Brain pericyte (primary cell): ENCODE data around the gene S100A13.
"Not testable (repeated sequence)": the region's sequence is repeated elsewhere in the genome, so short reads cannot be mapped to it uniquely, and the experiment has no call there.

Experiments
- DNase-seq: peaks from one replicate; pipeline ENCODE4 v3.0.0-alpha.2; 2012; ENCODE audit warnings: low read depth, low spot score

Gene S100A13

DNA sequence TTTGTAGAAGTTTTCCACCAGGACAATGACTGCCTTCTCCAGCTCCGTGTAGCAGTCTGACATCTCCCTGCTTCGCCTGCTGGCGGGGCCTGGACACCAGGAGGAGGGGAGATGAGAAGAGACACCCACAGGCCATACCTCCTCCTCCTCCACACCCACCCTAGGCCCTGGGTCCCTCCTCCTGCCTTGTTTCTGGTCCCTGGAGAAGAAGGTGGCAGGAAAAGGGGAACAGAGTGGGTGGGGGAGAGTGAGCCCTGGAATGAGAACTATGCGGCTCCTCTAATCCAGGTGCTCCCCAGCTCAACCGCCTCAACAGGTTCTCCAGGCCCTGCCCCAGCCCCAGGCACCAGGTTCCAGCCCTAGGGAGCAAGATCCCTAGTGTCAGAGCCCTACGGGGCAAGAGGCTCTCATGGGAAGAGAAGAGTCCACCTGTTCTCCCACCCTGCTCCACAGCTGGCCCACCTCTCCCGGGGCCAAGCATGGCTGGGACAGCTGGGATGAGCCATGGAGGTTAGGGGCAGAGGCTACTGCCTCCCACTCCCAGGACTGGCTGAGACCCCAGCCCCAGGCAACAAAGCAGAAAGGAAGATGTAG lies 19.1 kb downstream of the S100A13 start:
- DNase-seq = no peak

DNA sequence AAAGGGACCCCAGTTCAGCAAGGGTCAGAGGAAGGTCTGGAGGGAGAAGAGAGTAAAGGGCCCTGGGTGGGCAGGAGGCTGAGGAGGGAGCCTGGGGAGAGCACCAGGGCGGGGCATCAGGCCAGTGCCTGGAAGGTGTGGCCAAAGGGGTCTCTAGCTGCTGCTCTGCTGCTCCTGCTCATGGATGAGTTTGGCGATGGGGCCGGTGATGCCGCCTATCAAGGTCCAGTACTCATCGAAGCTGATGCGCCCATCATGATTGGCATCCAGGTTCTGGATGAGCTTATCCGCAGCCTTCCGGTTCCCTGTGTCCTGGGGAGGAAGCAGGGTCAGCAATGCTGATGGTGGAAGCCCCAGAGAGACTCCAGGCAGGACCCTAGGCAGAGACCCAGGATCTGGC lies 19.9 kb downstream of the S100A13 start:
- DNase-seq = no peak

DNA sequence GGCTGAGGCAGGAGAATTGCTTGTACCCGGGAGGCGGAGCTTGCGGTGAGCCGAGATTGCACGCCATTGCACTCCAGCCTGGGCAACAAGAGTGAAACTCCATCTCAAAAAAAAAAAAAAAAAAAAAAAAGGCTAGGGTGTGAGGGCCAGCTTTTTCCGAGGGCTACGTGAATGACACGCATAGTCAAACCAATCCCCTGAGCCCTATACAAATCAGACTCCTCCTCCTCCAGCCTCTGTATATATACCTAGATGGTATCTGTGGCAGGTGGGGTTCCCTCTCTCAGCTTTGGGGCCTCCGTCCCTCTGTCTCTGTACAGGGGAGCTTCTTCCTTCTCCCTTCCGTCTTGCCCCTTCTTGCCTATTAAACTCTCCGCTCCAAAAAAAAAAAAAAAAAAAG lies 21.1 kb downstream of the S100A13 start:
- DNase-seq = no peak

DNA sequence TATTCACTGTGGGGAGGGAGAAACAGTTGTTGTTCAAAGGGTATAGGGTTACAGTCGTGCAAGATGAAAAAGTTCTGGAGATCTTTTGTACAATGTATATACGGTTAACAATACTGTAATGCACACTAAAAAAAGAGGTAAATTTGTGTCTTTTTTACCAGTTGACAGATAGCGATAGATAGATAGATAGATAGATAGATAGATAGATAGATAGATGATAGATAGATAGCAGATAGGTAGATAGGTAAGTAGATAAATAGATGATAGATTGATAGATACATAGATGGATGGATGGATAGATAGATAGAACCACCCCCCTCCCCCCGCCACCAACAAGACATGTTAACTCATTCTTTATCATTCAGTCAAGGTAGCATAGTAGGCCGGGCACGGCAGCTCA lies 24.6 kb downstream of the S100A13 start:
- DNase-seq = no peak

DNA sequence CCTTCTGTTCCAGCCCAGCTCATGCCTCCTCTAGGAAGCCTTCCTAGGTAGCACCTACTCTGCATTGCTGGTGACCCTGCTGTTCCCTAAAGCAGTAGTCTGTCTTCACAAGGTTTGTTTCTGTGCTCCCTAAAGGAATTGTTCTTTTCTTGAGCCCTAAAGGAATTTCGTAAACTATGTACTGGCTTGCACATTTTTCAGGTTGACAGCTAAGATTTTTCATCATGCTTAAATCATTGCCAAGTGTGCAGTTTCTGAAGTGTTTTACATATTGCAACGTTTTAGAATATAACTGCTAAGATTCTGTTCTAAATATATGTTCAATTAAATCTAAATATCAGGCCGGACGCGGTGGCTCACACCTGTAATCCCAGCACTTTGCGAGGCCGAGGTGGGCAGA lies 27.5 kb downstream of the S100A13 start:
- no peak for DNase-seq

DNA sequence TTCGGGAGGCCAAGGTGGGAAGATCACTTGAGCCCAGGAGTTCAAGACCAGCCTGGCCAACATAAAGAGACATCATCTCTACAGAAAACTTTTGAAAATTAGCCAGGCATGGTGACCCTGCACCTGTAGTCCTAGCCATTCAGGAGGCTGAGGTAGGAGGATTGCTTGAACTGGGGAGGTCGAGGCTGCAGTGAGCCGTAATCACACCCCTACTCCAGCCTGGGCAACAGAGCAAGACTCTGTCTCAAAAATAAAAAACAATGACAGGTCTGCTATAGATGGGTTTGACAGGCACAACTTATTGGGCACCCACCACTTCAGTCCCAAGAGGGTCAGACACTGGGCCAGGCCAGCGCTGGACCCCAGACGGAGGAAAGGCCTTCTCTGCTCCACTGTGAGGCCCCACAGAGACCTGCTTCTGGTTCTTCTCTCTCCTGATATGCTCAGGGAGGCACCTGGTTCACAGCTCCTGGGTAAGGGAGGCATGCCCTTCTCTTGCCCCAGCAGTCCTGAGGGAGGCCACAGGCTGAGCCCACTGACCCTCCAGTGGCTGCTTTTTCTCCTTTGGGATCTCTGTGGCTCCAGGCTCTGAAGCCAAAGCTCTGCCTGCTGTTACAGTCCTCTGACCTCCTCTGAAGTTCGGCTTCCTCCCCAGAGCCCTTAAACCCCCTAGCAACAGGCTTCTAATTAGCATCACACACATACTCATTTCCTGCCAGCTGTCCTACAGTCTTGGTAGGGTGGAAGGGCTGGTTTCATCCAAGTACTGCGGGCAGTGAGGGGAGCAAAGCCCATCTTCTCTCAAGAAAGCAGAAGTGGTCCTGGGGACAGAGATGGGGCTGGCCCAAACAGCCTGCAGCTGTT lies 28.8 kb downstream of the S100A13 start:
- DNase-seq = no peak

DNA sequence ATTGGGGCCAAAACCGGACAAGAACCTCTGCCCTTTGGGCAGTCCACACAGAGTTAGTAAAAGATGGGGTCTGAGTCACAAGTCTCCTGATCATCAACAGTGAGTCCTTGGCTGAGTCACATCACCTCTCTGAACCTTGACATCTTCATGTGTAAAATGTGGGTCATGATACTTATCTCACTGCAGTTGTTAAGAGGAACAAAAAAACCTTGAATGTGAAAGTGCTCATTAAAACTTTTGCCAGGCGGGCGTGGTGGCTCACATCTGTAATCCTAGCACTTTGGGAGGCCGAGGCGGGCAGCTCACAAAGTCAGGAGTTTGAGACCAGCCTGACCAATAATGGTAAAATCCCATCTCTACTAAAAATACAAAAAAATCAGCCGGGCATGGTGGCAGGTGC lies 30.1 kb downstream of the S100A13 start:
- DNase-seq = no peak

DNA sequence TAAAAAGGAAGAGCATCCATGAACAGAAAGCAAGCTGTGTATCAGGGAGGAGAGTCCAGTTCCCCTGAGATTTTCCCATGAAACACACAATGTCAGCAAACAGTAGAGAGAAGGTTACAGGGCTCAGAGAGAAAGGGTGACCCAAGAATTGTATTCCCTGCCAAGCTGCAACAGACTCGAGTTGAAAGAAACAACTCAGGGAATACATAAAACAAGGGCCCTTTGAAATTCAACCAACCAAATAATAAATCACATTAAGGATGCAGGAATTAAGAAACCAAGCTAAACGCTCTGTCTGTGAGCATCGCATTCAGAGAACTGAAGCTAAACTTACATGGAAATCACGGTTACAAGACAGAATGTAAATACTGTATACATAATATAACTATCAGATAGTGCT lies 34.6 kb downstream of the S100A13 start:
- no peak for DNase-seq

DNA sequence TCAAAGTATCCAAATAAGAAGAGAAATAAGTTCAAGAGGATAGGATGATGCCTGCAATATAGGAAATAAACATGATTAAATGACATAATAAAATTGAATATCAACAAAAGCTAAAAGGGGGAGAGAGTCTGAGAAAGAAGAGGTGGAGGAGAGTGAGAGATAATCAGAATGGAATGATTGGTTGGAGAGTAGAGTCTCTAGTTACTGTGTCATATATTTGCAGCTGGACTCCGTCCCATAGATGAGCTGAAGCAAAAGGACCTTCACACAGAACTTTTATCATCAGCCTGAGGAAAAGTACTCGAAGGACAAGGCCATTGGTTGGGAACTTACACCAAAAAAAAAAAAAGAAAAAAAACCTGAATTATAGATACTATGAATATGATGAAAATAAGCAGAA lies 38.8 kb downstream of the S100A13 start:
- DNase-seq = no peak

DNA sequence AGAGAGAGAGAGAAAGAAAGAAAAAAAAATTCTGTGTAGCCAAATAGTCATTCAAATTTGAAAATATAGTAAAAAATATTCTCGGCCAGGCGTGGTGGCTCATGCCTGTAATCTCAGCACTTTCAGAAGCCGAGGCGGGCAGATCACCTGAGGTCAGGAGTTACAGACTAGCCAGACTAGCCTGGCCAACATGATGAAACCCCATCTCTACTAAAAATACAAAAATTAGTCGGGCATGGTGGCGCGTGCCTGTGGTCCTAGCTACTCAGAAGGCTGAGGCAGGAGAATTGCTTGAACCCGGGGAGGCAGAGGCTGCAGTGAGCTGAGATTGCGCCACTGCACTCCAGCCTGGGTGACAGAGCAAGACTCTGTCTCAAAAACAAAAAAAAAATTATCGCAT lies 39.3 kb downstream of the S100A13 start:
- DNase-seq = not testable (repeated sequence)

DNA sequence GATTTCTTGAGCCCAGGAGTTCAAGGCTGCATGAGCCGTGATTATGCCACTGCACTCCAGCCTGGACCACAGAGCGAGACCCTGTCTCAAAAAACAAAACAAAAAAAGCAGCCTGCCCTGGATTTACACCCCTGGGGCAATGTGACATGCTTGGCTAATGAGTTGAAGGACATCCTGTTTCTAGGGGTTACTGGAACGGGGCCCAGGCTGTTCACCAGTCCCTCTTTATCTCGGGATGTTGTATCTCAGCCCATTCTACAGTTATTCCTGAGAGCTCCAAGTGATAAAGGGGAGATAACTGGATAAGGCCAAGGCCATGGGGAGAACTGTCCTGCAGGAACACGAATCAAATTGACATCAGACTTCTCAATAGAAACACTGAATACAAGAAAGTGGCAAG lies 40.0 kb downstream of the S100A13 start:
- no peak for DNase-seq

DNA sequence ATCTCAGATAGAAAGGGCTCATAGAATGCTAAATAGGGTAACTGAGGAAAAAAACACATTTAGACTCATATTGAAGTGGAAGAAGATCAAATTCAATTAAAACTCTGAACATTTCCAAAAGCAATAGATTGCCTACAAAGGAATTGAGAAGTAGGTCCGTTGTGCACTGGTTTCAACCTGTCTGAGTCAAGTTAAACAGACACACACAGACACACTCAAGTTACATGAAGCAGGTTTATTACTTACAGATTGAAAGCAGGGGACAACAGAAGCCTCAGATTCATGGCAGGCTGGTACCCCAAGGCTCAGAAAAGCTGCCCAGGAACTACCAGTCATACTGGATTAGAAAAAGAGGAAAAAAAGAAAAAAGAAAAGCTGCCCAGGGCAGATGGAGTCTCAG lies 41.0 kb downstream of the S100A13 start:
- no peak for DNase-seq

DNA sequence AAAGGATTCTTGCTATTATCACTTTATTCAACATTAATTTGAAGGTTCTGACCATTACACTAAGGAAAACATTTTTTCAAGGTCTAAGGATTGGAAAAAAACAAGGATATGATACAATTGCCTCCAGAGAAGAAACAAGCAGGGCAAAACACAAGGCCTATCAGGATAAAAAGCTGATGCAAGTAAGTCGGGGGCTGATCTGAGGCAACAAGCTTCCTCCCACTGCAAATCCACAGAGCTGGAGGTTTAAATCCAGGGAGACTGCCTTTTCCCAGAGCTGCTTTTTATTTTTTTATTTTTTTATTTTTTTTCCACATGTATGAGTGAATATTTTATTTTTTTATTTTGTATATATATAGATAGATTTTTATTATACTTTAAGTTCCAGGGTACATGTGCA lies 42.3 kb downstream of the S100A13 start:
- DNase-seq = no peak

DNA sequence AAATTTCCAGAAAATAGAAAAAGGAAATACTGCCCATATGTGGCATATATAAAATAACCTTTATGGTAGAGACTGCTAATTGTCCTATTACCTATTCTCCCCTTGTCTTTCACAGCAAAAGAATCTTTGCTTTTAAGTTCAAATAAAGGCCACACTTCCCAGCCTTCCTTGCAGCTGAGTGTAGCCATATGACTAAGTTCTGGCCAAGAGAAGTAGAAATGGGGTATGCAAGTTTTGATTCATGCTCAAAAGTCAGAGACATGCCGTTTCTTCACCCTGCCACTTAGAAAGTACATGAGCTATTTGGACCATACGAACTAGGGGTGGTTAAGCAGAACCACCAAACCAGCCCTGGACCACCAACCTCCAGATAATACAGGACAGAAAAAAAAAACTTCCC lies 43.3 kb downstream of the S100A13 start:
- DNase-seq = no peak

DNA sequence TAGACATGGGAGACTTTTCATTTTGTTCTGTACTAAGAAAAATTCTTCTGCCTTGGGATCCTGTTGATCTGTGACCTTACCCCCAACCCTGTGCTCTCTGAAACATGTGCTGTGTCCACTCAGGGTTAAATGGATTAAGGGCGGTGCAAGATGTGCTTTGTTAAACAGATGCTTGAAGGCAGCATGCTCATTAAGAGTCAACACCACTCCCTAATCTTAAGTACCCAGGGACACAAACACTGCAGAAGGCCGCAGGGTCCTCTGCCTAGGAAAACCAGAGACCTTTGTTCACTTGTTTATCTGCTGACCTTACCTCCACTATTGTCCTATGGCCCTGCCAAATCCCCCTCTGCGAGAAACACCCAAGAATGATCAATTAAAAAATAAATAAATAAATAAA lies 43.8 kb downstream of the S100A13 start:
- DNase-seq = not testable (repeated sequence)

DNA sequence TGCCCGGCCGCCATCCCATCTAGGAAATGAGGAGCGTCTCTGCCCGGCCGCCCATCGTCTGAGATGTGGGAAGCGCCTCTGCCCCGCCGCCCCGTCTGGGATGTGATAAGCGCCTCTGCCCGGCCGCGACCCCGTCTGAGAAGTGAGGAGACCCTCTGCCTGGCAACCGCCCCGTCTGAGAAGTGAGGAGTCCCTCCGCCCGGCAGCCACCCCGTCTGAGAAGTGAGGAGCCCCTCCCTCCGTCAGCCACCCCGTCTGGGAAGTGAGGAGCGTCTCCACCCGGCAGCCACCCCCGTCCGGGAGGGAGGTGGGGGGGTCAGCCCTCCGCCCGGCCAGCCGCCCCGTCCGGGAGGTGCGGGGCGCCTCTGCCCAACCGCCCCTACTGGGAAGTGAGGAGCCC lies 44.5 kb downstream of the S100A13 start:
- DNase-seq = not testable (repeated sequence)

DNA sequence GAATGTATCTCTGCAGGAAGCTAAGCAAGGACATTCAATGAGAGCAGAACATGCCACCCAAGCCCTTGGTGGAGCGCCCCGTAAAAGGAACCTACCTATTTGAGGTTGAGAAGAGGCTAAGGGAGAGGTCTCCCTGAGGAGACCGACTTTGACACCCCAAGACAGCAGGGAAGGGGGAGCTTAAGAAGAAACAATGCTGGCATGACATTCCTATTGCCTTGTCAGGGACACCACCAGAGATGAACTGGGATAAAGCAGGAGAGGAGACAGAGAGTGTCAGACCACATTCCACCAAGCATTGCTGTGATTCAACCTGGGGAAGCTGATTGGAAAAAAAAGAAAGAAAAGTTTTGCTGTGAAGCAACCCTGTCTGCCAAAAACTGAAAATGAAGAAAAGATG lies 48.4 kb downstream of the S100A13 start:
- DNase-seq = no peak

DNA sequence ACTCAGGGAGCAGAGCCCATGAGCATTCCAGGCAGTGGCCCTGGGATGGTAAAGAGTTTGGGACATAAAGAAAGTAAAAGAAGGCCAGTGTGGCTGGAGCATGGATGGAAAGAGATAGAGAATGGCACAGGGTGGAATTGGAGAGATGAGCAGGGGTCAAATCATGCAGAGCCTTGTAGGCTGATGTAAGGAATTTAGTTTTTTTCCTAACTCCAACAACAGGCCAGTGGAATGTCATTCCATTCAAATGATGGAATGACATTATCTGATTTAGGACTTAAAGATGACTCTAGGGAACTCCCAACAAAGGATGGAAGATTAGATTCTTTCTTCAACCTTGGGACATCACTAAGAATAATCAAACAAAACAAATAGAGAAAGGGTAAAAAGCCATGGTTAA lies 48.8 kb downstream of the S100A13 start:
- no peak for DNase-seq

DNA sequence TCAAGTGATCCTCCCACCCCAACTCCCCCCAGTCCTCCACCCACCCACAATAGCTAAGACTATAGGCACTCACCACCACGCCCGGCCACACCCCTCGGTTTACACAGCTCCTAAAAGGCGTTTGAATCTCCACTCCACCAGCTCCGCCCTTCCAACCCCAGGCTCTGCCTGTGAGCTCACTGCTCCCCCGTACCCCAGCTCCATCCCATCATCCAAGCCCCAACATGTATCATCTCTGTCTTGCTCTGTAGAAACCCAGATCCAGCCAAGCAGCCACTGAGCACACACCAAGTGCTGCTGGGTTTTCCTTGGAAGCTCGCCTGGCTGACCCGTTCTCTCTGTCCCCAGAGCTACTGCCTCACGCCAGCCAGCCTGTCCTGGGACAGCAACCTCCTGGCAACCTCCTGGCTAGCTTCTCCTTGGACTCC lies 49.7 kb downstream of the S100A13 start:
- DNase-seq = no peak

DNA sequence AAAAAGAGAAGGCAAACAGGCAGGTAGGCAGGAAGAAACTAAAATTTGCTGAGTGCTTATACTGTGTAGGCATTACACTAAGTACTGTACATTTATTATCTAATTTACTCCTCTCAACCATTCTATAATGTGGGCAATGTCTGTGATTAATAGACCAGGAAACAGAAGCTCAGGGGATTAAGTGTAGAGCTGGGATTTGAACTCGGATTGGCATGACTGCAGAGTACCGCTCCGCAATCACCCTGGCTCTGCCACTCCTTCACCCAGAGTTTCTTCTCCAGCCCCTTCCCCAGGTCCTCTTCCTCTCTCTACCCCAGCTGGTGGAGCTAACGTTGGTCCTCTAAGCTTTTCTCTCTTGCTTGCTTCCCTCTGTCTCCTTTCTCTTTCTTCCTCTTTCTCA lies 50.2 kb downstream of the S100A13 start:
- DNase-seq = no peak

DNA sequence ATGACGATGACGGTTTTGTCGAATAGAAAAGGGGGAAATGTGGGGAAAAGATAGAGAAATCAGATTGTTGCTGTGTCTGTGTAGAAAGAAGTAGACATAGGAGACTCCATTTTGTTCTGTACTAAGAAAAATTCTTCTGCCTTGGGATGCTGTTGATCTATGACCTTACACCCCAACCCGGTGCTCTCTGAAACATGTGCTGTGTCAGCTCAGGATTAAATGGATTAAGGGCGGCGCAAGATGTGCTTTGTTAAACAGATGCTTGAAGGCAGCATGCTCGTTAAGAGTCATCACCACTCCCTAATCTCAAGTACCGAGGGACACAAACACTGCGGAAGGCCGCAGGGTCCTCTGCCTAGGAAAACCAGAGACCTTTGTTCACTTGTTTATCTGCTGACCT lies 51.8 kb downstream of the S100A13 start:
- DNase-seq = not testable (repeated sequence)

DNA sequence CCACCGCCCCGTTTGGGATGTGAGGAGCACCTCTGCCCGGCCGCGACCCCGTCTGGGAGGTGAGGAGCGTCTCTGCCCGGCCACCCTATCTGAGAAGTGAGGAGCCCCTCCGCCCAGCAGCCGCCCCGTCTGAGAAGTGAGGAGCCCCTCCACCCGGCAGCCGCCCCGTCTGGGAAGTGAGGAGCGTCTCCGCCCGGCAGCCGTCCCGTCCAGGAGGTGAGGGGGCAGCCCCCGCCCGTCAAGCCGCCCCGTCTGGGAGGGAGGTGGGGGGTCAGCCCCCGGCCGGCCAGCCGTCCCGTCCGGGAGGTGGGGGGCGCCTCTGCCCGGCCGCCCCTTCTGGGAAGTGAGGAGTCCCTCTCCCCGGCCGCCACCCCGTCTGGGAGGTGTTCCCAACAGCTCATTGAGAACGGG lies 52.2 kb downstream of the S100A13 start:
- not testable (repeated sequence) for DNase-seq

DNA sequence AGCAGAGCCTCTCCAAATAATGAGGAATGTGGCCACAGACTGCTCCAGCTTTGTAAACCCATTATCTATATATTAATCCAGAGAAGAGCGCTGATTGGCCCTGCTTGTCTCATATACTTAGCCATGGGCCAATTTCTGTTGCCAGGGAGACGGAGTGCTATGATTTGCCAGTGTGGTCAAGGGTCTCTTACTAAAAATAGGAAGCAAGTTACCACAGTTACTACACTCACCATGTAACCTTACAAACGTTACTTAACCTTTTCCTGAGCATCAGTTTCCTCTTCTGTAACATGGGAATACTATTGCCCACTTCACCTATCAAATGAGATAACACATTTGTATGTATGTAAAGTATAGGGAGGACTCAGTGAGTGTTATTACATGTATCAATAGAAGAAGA lies 54.0 kb downstream of the S100A13 start:
- no peak for DNase-seq
